TTC549 (cell line): Measurements from ENCODE around the gene EPAS1.

Experiments
- FAIRE-seq: peaks from 2 replicates; lab custom pipeline; 2012; peaks lifted over from hg19 to GRCh38; lab: Jason Lieb, UNC

The EPAS1 gene

GRCh38 chr2:46303233-46303632 lies 6.0 kb downstream of the EPAS1 start:
- FAIRE-seq, result no peak

GRCh38 chr2:46303822-46304221 lies 6.6 kb downstream of the EPAS1 start:
- FAIRE-seq, result no peak

GRCh38 chr2:46304635-46305034 lies 7.4 kb downstream of the EPAS1 start:
- FAIRE-seq, result no peak

GRCh38 chr2:46305187-46305586 lies 8.0 kb downstream of the EPAS1 start:
- no peak for FAIRE-seq

- no peak for FAIRE-seq
Observed at GRCh38 chr2:46305767-46306166, 8.6 kb downstream of the EPAS1 start.

GRCh38 chr2:46306330-46306751 lies 9.1 kb downstream of the EPAS1 start:
- FAIRE-seq, result no peak

- no peak for FAIRE-seq
Observed at GRCh38 chr2:46306988-46307655, 9.9 kb downstream of the EPAS1 start.

GRCh38 chr2:46308081-46308480 lies 10.9 kb downstream of the EPAS1 start:
- FAIRE-seq, result no peak

GRCh38 chr2:46308629-46309028 lies 11.4 kb downstream of the EPAS1 start:
- FAIRE-seq, result no peak

- FAIRE-seq, result no peak
Observed at GRCh38 chr2:46309052-46309953, 12.1 kb downstream of the EPAS1 start.

GRCh38 chr2:46310446-46310845 lies 13.2 kb downstream of the EPAS1 start:
- no peak for FAIRE-seq

GRCh38 chr2:46311651-46312223 lies 14.5 kb downstream of the EPAS1 start:
- no peak for FAIRE-seq

GRCh38 chr2:46313063-46313462 lies 15.9 kb downstream of the EPAS1 start:
- FAIRE-seq, result no peak

GRCh38 chr2:46314065-46314835 lies 17.0 kb downstream of the EPAS1 start:
- no peak for FAIRE-seq

- FAIRE-seq, result no peak
Observed at GRCh38 chr2:46315103-46315890, 18.1 kb downstream of the EPAS1 start.

- no peak for FAIRE-seq
Observed at GRCh38 chr2:46317094-46317486, 19.9 kb downstream of the EPAS1 start.

- FAIRE-seq, result no peak
Observed at GRCh38 chr2:46318579-46319460, 21.6 kb downstream of the EPAS1 start.

GRCh38 chr2:46319711-46320110 lies 22.5 kb downstream of the EPAS1 start:
- FAIRE-seq, result no peak

GRCh38 chr2:46320141-46320567 lies 22.9 kb downstream of the EPAS1 start:
- no peak for FAIRE-seq

GRCh38 chr2:46323730-46324129 lies 26.5 kb downstream of the EPAS1 start:
- no peak for FAIRE-seq
